Activated B cell treated with CpG ODN at 0.5 μM for 24 hours (primary cell): Measurements from ENCODE around the gene TGM2. TPM values are rescaled to one million over a fixed set of nuclear protein-coding genes. Genes with fewer than 3 reads are reported as not detected.

Source experiments
- ATAC-seq: fragments of 200-7000 bp; cut with Tn5 transposase; one replicate; pipeline ENCODE4 v1.10.0; 2021; ENCODE audit warnings: low read depth, mild to moderate bottlenecking, moderate library complexity
- CTCF ChIA-PET: fragments of 350-600 bp; sonication (Branson Sonifier 250); formaldehyde crosslinking; loops from one replicate; lab custom pipeline; 2021; ENCODE audit warnings: antibody characterized with exemption; lab: Charles Lee
- POLR2A ChIA-PET: fragments of 350-600 bp; sonication (Branson Sonifier 250); formaldehyde crosslinking; loops from one replicate; lab custom pipeline; 2021; ENCODE audit warnings: antibody characterized with exemption; lab: Charles Lee
- DNase-seq: peaks from one replicate; pipeline ENCODE4 v3.0.0; 2022
- H3K27ac Mint-ChIP-seq: one replicate; pipeline ENCODE4 v1.8.0; 2020; ENCODE audit warnings: mixed read lengths
- H3K27me3 Mint-ChIP-seq: one replicate; pipeline ENCODE4 v1.8.0; 2021; ENCODE audit warnings: mixed read lengths
- H3K36me3 Mint-ChIP-seq: one replicate; pipeline ENCODE4 v1.8.0; 2021; ENCODE audit warnings: low read depth, mixed read lengths
- H3K4me1 Mint-ChIP-seq: one replicate; pipeline ENCODE4 v1.8.0; 2021; ENCODE audit warnings: mixed read lengths
- H3K4me3 Mint-ChIP-seq: one replicate; pipeline ENCODE4 v1.8.0; 2020; ENCODE audit warnings: mild to moderate bottlenecking, mixed read lengths
- H3K9me3 Mint-ChIP-seq: one replicate; pipeline ENCODE4 v1.8.0; 2020; ENCODE audit warnings: mixed read lengths
- CTCF ChIP-seq: fragments of 200-600 bp; IDR thresholded peaks from one replicate; pipeline ENCODE4 v1.8.0; 2022; ENCODE audit warnings: antibody characterized with exemption, mild to moderate bottlenecking
- intact Hi-C: fragments of 100-400 bp; cut with micrococcal nuclease; formaldehyde crosslinking; loops from one replicate; pipeline ENCODE4 v1.15.1; 2024
- total RNA-seq: library from RNA; stranded (reverse); gene quantifications from 2 replicates; pipeline ENCODE4 v1.2.3, GENCODE V29; 2022

TGM2 gene
- total RNA-seq, 1 donor from 2014 or later, result 22.9 TPM

GRCh38 chr20:38167851-38168760 is 3.0 kb upstream of the TGM2 start:
- peak overlapping the region; percentile 41 for H3K27ac Mint-ChIP-seq
- H3K27me3 Mint-ChIP-seq, result no peaks in the 10 kb centered on the region
- peaks cover 29% of the 10 kb centered on the region for H3K4me1 Mint-ChIP-seq
- no peaks in the 10 kb centered on the region for H3K9me3 Mint-ChIP-seq
- intact Hi-C loops, result loop anchor here (5.0 kb wide), 1 partner anchor 51 kb away; no protein-coding TSS in a partner anchor
- no peak for ATAC-seq
- no peak for TF ChIP-seq CTCF
- ChIA-PET CTCF (interaction anchor here (0.7 to 3.8 kb wide), 6 partner anchors 54 to 110 kb away, joined by 3 to 38 read pairs (median 8); no protein-coding TSS in a partner anchor), POLR2A (interaction anchor here (0.5 to 1.3 kb wide), 2 partner anchors 29 to 95 kb away, joined by 3 read pairs; no protein-coding TSS in a partner anchor)
- no peak for DNase-seq
- H3K4me3 Mint-ChIP-seq, result no peak overlapping the region
- H3K36me3 Mint-ChIP-seq, result no peaks in the 10 kb centered on the region

GRCh38 chr20:38167328-38167850 is 2.3 kb upstream of the TGM2 start:
- ChIA-PET POLR2A (interaction anchor here (1.3 kb wide), 1 partner anchor 94 kb away, joined by 3 read pairs; no protein-coding TSS in a partner anchor), CTCF (interaction anchor here (0.9 to 3.8 kb wide), 7 partner anchors 13 to 110 kb away, joined by 3 to 38 read pairs (median 9); no protein-coding TSS in a partner anchor)
- Mint-ChIP-seq H3K27me3 (no peaks in the 10 kb centered on the region), H3K27ac (no peak overlapping the region), H3K9me3 (no peaks in the 10 kb centered on the region), H3K4me3 (no peak overlapping the region), H3K36me3 (no peaks in the 10 kb centered on the region), H3K4me1 (peaks cover 29% of the 10 kb centered on the region)
- no peak for DNase-seq
- no peak for ATAC-seq
- intact Hi-C loops, result loop anchor here (5.0 kb wide), 1 partner anchor 50 kb away; no protein-coding TSS in a partner anchor
- no peak for TF ChIP-seq CTCF

GRCh38 chr20:38166703-38167233 is 1.7 kb upstream of the TGM2 start:
- POLR2A ChIA-PET, result interaction anchor here (0.6 kb wide), 1 partner anchor 94 kb away, joined by 3 read pairs; no protein-coding TSS in a partner anchor
- Mint-ChIP-seq H3K9me3 (no peaks in the 10 kb centered on the region), H3K4me1 (peaks cover 29% of the 10 kb centered on the region), H3K36me3 (no peaks in the 10 kb centered on the region), H3K27ac (no peak overlapping the region), H3K27me3 (no peaks in the 10 kb centered on the region), H3K4me3 (no peak overlapping the region)
- no peak for TF ChIP-seq CTCF
- no peak for DNase-seq
- CTCF ChIA-PET, result interaction anchor here (1.0 to 3.8 kb wide), 7 partner anchors 12 to 109 kb away, joined by 3 to 38 read pairs (median 9); no protein-coding TSS in a partner anchor
- intact Hi-C loops, result loop anchor here (5.0 kb wide), 1 partner anchor 49 kb away; no protein-coding TSS in a partner anchor
- no peak for ATAC-seq

DNA sequence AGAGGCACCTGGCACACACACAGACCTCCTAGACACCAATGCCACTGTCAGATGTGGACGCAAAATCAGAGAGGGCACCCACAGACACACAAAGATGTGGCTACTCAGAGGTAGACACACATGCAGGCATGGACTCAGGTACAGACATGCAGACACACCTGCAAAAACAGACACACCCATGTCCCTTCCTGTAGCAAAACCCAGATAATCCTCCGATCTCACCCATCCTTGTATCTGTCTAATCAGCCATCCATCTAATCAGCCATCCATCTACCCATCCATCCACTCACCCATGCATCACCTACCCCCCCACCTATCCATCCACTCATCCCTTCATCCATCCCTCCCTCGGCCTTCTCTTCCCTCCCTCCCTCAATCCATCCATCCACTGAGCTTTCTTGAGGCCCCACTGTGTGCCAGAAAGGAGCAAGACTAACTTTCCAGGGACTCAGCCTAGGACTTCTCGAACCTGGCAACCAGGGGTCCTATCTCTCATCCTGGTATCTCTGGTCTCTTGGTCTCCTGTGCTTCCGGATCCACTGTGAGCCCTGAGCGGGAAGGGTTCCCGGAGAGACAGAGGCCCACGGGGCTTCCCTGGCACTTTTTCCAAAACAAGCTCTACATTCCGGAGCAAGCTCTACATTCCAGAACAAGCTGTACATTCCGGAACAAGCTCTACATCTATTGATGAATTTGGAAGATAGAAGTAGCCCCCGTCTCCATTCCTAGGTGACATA is 1.1 kb upstream of the TGM2 start:
- ATAC-seq, result no peak

More for the DNA sequence above, 1.1 kb upstream of the TGM2 start:
- ChIA-PET POLR2A (interaction anchor here (0.6 kb wide), 1 partner anchor 93 kb away, joined by 3 read pairs; no protein-coding TSS in a partner anchor), CTCF (interaction anchor here (1.0 to 3.8 kb wide), 6 partner anchors 32 to 108 kb away, joined by 3 to 38 read pairs (median 10); no protein-coding TSS in a partner anchor)
- Mint-ChIP-seq H3K4me1 (peaks cover 29% of the 10 kb centered on the region), H3K9me3 (no peaks in the 10 kb centered on the region), H3K36me3 (no peaks in the 10 kb centered on the region), H3K27ac (no peak overlapping the region), H3K4me3 (peak overlapping the region; percentile 49), H3K27me3 (no peaks in the 10 kb centered on the region)
- intact Hi-C loops, result loop anchor here (1.0 to 5.0 kb wide), 5 partner anchors 49 to 109 kb away; no protein-coding TSS in a partner anchor
- TF ChIP-seq CTCF, result no peak
- DNase-seq, result no peak
